ENCODE results near the gene CYP4Z1.
"Not testable (repeated sequence)": the region's sequence is repeated elsewhere in the genome, so short reads cannot be mapped to it uniquely, and the experiment has no call there.

Gene CYP4Z1

GRCh38 chr1:47106792-47107191 is 39.8 kb downstream of the CYP4Z1 start:
- Histone ChIP-seq H3K27me3 (ENCODE audit: insufficient read depth, insufficient read length) (no peaks in the 10 kb centered on the region), H3K9ac (ENCODE audit: insufficient read length, low read depth) (no peak overlapping the region), H3K4me3 (ENCODE audit: insufficient read length, low read depth) (no peak overlapping the region), H3K36me3 (ENCODE audit: insufficient read depth, insufficient read length, low read length) (no peaks in the 10 kb centered on the region), H3K9me3 (ENCODE audit: insufficient read depth, low read length) (no peaks in the 10 kb centered on the region), H3K4me1 (ENCODE audit: insufficient read depth, insufficient read length) (peaks cover 3% of the 10 kb centered on the region)
- no peak for DNase-seq (ENCODE audit: low read depth, low spot score)
- TF ChIP-seq YY1 (IDR thresholded peaks at IDR 0.05; ENCODE audit: insufficient read depth, insufficient read length) (no peak), SUZ12 (IDR thresholded peaks at IDR 0.05; ENCODE audit: extremely low read depth, insufficient read depth, insufficient read length) (no peak), ZNF274 (IDR thresholded peaks at IDR 0.05; ENCODE audit: low read depth, low read length) (no peak)

- H3K27me3 ChIP-seq (ENCODE audit: insufficient read depth, insufficient read length); H3K36me3 ChIP-seq (ENCODE audit: insufficient read depth, insufficient read length, low read length); DNase-seq (ENCODE audit: low read depth, low spot score); H3K4me1 ChIP-seq (ENCODE audit: insufficient read depth, insufficient read length); H3K4me3 ChIP-seq (ENCODE audit: insufficient read length, low read depth); H3K9me3 ChIP-seq (ENCODE audit: insufficient read depth, low read length): not testable (repeated sequence)
- peak overlapping the region; percentile 22 for H3K9ac ChIP-seq (ENCODE audit: insufficient read length, low read depth)
Observed at GRCh38 chr1:47107851-47108574, 41.0 kb downstream of the CYP4Z1 start.

GRCh38 chr1:47109482-47109881 is 42.5 kb downstream of the CYP4Z1 start:
- H3K9me3 ChIP-seq (ENCODE audit: insufficient read depth, low read length); DNase-seq (ENCODE audit: low read depth, low spot score); H3K4me1 ChIP-seq (ENCODE audit: insufficient read depth, insufficient read length); H3K36me3 ChIP-seq (ENCODE audit: insufficient read depth, insufficient read length, low read length); H3K9ac ChIP-seq (ENCODE audit: insufficient read length, low read depth); H3K27me3 ChIP-seq (ENCODE audit: insufficient read depth, insufficient read length); H3K4me3 ChIP-seq (ENCODE audit: insufficient read length, low read depth): not testable (repeated sequence)

GRCh38 chr1:47113178-47113577 is 46.1 kb downstream of the CYP4Z1 start:
- Histone ChIP-seq H3K36me3 (ENCODE audit: insufficient read depth, insufficient read length, low read length) (no peaks in the 10 kb centered on the region), H3K27me3 (ENCODE audit: insufficient read depth, insufficient read length) (no peaks in the 10 kb centered on the region), H3K9ac (ENCODE audit: insufficient read length, low read depth) (no peak overlapping the region), H3K4me3 (ENCODE audit: insufficient read length, low read depth) (no peak overlapping the region), H3K4me1 (ENCODE audit: insufficient read depth, insufficient read length) (no peaks in the 10 kb centered on the region), H3K9me3 (ENCODE audit: insufficient read depth, low read length) (no peaks in the 10 kb centered on the region)
- no peak for DNase-seq (ENCODE audit: low read depth, low spot score)
- no peak for TF ChIP-seq YY1 (IDR thresholded peaks at IDR 0.05; ENCODE audit: insufficient read depth, insufficient read length)
- no peak for TF ChIP-seq SUZ12 (IDR thresholded peaks at IDR 0.05; ENCODE audit: extremely low read depth, insufficient read depth, insufficient read length)
- no peak for TF ChIP-seq ZNF274 (IDR thresholded peaks at IDR 0.05; ENCODE audit: low read depth, low read length)

GRCh38 chr1:47121039-47121438 is 54.0 kb downstream of the CYP4Z1 start:
- not testable (repeated sequence) for H3K9ac ChIP-seq (ENCODE audit: insufficient read length, low read depth); H3K4me1 ChIP-seq (ENCODE audit: insufficient read depth, insufficient read length); H3K27me3 ChIP-seq (ENCODE audit: insufficient read depth, insufficient read length); H3K9me3 ChIP-seq (ENCODE audit: insufficient read depth, low read length); DNase-seq (ENCODE audit: low read depth, low spot score); H3K4me3 ChIP-seq (ENCODE audit: insufficient read length, low read depth); H3K36me3 ChIP-seq (ENCODE audit: insufficient read depth, insufficient read length, low read length)

- H3K4me1 ChIP-seq (ENCODE audit: insufficient read depth, insufficient read length); DNase-seq (ENCODE audit: low read depth, low spot score); H3K9ac ChIP-seq (ENCODE audit: insufficient read length, low read depth); H3K9me3 ChIP-seq (ENCODE audit: insufficient read depth, low read length); H3K36me3 ChIP-seq (ENCODE audit: insufficient read depth, insufficient read length, low read length); H3K4me3 ChIP-seq (ENCODE audit: insufficient read length, low read depth); H3K27me3 ChIP-seq (ENCODE audit: insufficient read depth, insufficient read length): not testable (repeated sequence)
Observed at GRCh38 chr1:47124834-47125233, 57.8 kb downstream of the CYP4Z1 start.

- not testable (repeated sequence) for H3K9me3 ChIP-seq (ENCODE audit: insufficient read depth, low read length); H3K36me3 ChIP-seq (ENCODE audit: insufficient read depth, insufficient read length, low read length); H3K4me1 ChIP-seq (ENCODE audit: insufficient read depth, insufficient read length); H3K9ac ChIP-seq (ENCODE audit: insufficient read length, low read depth); H3K27me3 ChIP-seq (ENCODE audit: insufficient read depth, insufficient read length); H3K4me3 ChIP-seq (ENCODE audit: insufficient read length, low read depth); DNase-seq (ENCODE audit: low read depth, low spot score)
Observed at GRCh38 chr1:47126997-47127396, 60.0 kb downstream of the CYP4Z1 start.

GRCh38 chr1:47128221-47128620 is 61.2 kb downstream of the CYP4Z1 start:
- Histone ChIP-seq H3K4me1 (ENCODE audit: insufficient read depth, insufficient read length) (no peaks in the 10 kb centered on the region), H3K9me3 (ENCODE audit: insufficient read depth, low read length) (no peaks in the 10 kb centered on the region; the same call in 1 of the 2 replicates), H3K36me3 (ENCODE audit: insufficient read depth, insufficient read length, low read length) (no peaks in the 10 kb centered on the region), H3K9ac (ENCODE audit: insufficient read length, low read depth) (no peak overlapping the region), H3K4me3 (ENCODE audit: insufficient read length, low read depth) (no peak overlapping the region), H3K27me3 (ENCODE audit: insufficient read depth, insufficient read length) (no peaks in the 10 kb centered on the region)
- TF ChIP-seq YY1 (IDR thresholded peaks at IDR 0.05; ENCODE audit: insufficient read depth, insufficient read length) (no peak), SUZ12 (IDR thresholded peaks at IDR 0.05; ENCODE audit: extremely low read depth, insufficient read depth, insufficient read length) (no peak), ZNF274 (IDR thresholded peaks at IDR 0.05; ENCODE audit: low read depth, low read length) (no peak)
- DNase-seq (ENCODE audit: low read depth, low spot score), result no peak

GRCh38 chr1:47128854-47129253 is 61.8 kb downstream of the CYP4Z1 start:
- not testable (repeated sequence) for H3K9ac ChIP-seq (ENCODE audit: insufficient read length, low read depth); H3K4me3 ChIP-seq (ENCODE audit: insufficient read length, low read depth); H3K36me3 ChIP-seq (ENCODE audit: insufficient read depth, insufficient read length, low read length); DNase-seq (ENCODE audit: low read depth, low spot score); H3K9me3 ChIP-seq (ENCODE audit: insufficient read depth, low read length); H3K4me1 ChIP-seq (ENCODE audit: insufficient read depth, insufficient read length); H3K27me3 ChIP-seq (ENCODE audit: insufficient read depth, insufficient read length)

- H3K9ac ChIP-seq (ENCODE audit: insufficient read length, low read depth); DNase-seq (ENCODE audit: low read depth, low spot score); H3K36me3 ChIP-seq (ENCODE audit: insufficient read depth, insufficient read length, low read length); H3K4me1 ChIP-seq (ENCODE audit: insufficient read depth, insufficient read length); H3K4me3 ChIP-seq (ENCODE audit: insufficient read length, low read depth); H3K9me3 ChIP-seq (ENCODE audit: insufficient read depth, low read length); H3K27me3 ChIP-seq (ENCODE audit: insufficient read depth, insufficient read length): not testable (repeated sequence)
Observed at GRCh38 chr1:47129489-47130230, 62.6 kb downstream of the CYP4Z1 start.

- not testable (repeated sequence) for H3K27me3 ChIP-seq (ENCODE audit: insufficient read depth, insufficient read length); H3K4me1 ChIP-seq (ENCODE audit: insufficient read depth, insufficient read length)
Observed at GRCh38 chr1:47132665-47133064, 65.6 kb downstream of the CYP4Z1 start.

More at GRCh38 chr1:47132665-47133064, 65.6 kb downstream of the CYP4Z1 start:
- DNase-seq (ENCODE audit: low read depth, low spot score); H3K9ac ChIP-seq (ENCODE audit: insufficient read length, low read depth); H3K9me3 ChIP-seq (ENCODE audit: insufficient read depth, low read length); H3K36me3 ChIP-seq (ENCODE audit: insufficient read depth, insufficient read length, low read length); H3K4me3 ChIP-seq (ENCODE audit: insufficient read length, low read depth): not testable (repeated sequence)
